H9 (cell line): ENCODE data around the gene TCF4. TPM values are rescaled to one million over a fixed set of nuclear protein-coding genes. Genes with fewer than 3 reads are reported as not detected.

Experiments
- DNase-seq: peaks from one replicate; pipeline ENCODE4 v3.0.0-alpha.2; 2017
- H2AFZ ChIP-seq: one replicate; pipeline ENCODE4 v1.6.1; 2013; ENCODE audit warnings: mild to moderate bottlenecking, low read length, control low read depth, moderate library complexity
- H2AK5ac ChIP-seq: 2 replicates; pipeline ENCODE4 v1.6.1; 2013; ENCODE audit warnings: low read length, control low read depth, mixed read lengths; ENCODE audit not compliant: insufficient read length
- H2BK120ac ChIP-seq: one replicate; pipeline ENCODE4 v1.6.1; 2013; ENCODE audit warnings: low read depth, mild to moderate bottlenecking, low read length, control low read depth, inconsistent platforms; ENCODE audit not compliant: poor library complexity, severe bottlenecking
- H2BK12ac ChIP-seq: 2 replicates; pipeline ENCODE4 v1.6.1; 2013; ENCODE audit warnings: low read length, control low read depth, mixed read lengths, low read depth; ENCODE audit not compliant: insufficient read length
- H2BK15ac ChIP-seq: 2 replicates; pipeline ENCODE4 v1.6.1; 2013; ENCODE audit warnings: low read depth, low read length, control low read depth
- H2BK20ac ChIP-seq: one replicate; pipeline ENCODE4 v1.6.1; 2013; ENCODE audit warnings: low read depth, mild to moderate bottlenecking, low read length, control low read depth, inconsistent platforms; ENCODE audit not compliant: poor library complexity, severe bottlenecking
- H2BK5ac ChIP-seq: 2 replicates; pipeline ENCODE4 v1.6.1; 2013; ENCODE audit warnings: low read length, control low read depth, mixed read lengths; ENCODE audit not compliant: insufficient read length
- H3K14ac ChIP-seq: 2 replicates; pipeline ENCODE4 v1.6.1; 2013; ENCODE audit warnings: low read length, control low read depth; ENCODE audit not compliant: insufficient read depth
- H3K18ac ChIP-seq: 2 replicates; pipeline ENCODE4 v1.6.1; 2013; ENCODE audit warnings: low read depth, mild to moderate bottlenecking, mixed read lengths, low read length, control low read depth; ENCODE audit not compliant: insufficient read length
- H3K23ac ChIP-seq: 2 replicates; pipeline ENCODE4 v1.6.1; 2013; ENCODE audit warnings: low read length, control low read depth, mixed read lengths, low read depth; ENCODE audit not compliant: insufficient read length
- H3K23me2 ChIP-seq: 2 replicates; pipeline ENCODE4 v1.6.1; 2013; ENCODE audit warnings: low read depth, mild to moderate bottlenecking, mixed read lengths, low read length, control low read depth; ENCODE audit not compliant: insufficient read length, poor library complexity, severe bottlenecking
- H3K27ac ChIP-seq: 2 replicates; pipeline ENCODE4 v1.5.1; 2013; ENCODE audit warnings: low read length, control low read depth, mixed read lengths, low read depth; ENCODE audit not compliant: insufficient read length
- H3K27me3 ChIP-seq: 2 replicates; pipeline ENCODE4 v1.6.1; 2013; ENCODE audit warnings: low read length, control low read depth, inconsistent platforms; ENCODE audit not compliant: insufficient read depth
- H3K4ac ChIP-seq: 2 replicates; pipeline ENCODE4 v1.6.1; 2013; ENCODE audit warnings: low read depth, mild to moderate bottlenecking, control low read depth, inconsistent platforms, low read length, moderate library complexity
- H3K4me1 ChIP-seq: 2 replicates; pipeline ENCODE4 v1.6.1; 2013; ENCODE audit warnings: low read length, control low read depth, inconsistent platforms; ENCODE audit not compliant: insufficient read depth
- H3K4me2 ChIP-seq: 2 replicates; pipeline ENCODE4 v1.6.1; 2013; ENCODE audit warnings: low read length, control low read depth, mixed read lengths; ENCODE audit not compliant: insufficient read length, insufficient read depth
- H3K56ac ChIP-seq: 2 replicates; pipeline ENCODE4 v1.6.1; 2013; ENCODE audit warnings: low read depth, mild to moderate bottlenecking, mixed read lengths, low read length, control low read depth; ENCODE audit not compliant: insufficient read length
- H3K79me1 ChIP-seq: 2 replicates; pipeline ENCODE4 v1.6.1; 2013; ENCODE audit warnings: low read depth, mild to moderate bottlenecking, moderate library complexity, low read length, control low read depth, inconsistent platforms; ENCODE audit not compliant: insufficient read depth, poor library complexity, severe bottlenecking
- H3K79me2 ChIP-seq: 2 replicates; pipeline ENCODE4 v1.6.1; 2013; ENCODE audit warnings: low read length, control low read depth, inconsistent platforms; ENCODE audit not compliant: insufficient read depth
- H3K9ac ChIP-seq: 2 replicates; pipeline ENCODE4 v1.6.1; 2013; ENCODE audit warnings: low read length, control low read depth, mixed read lengths; ENCODE audit not compliant: insufficient read length; ENCODE audit errors: extremely low read depth
- H3K9me3 ChIP-seq: one replicate; pipeline ENCODE4 v1.6.1; 2013; ENCODE audit warnings: low read depth, low read length, inconsistent platforms; ENCODE audit not compliant: control insufficient read depth
- H3T11ph ChIP-seq: one replicate; pipeline ENCODE4 v1.6.1; 2013; ENCODE audit warnings: mild to moderate bottlenecking, low read length, control low read depth, inconsistent platforms
- H4K20me1 ChIP-seq: one replicate; pipeline ENCODE4 v1.6.1; 2013; ENCODE audit not compliant: control insufficient read depth, insufficient read length, insufficient read depth
- H4K5ac ChIP-seq: 2 replicates; pipeline ENCODE4 v1.6.1; 2013; ENCODE audit warnings: low read depth, mild to moderate bottlenecking, mixed read lengths, low read length, control low read depth; ENCODE audit not compliant: insufficient read length
- H4K8ac ChIP-seq: replicated peaks from 2 replicates; pipeline ENCODE4 v1.6.1; 2013; ENCODE audit warnings: low read length, control low read depth, mixed read lengths, low read depth; ENCODE audit not compliant: insufficient read length
- H4K91ac ChIP-seq: 2 replicates; pipeline ENCODE4 v1.6.1; 2013; ENCODE audit warnings: low read depth, mild to moderate bottlenecking, moderate library complexity, mixed read lengths, low read length, control low read depth; ENCODE audit not compliant: insufficient read length
- H3K27ac Mint-ChIP-seq, 3 experiments: 2 replicates in 2 of 3; 3 replicates in 1 of 3; pipeline ENCODE4 v1.8.0; 2020 to 2021; ENCODE audit warnings: mixed read lengths in 3 of 3, mild to moderate bottlenecking in 1 of 3, moderate library complexity in 1 of 3
- H3K27me3 Mint-ChIP-seq: 2 replicates; pipeline ENCODE4 v1.8.0; 2021; ENCODE audit warnings: low read depth, mild to moderate bottlenecking, moderate library complexity, mixed read lengths
- H3K36me3 Mint-ChIP-seq, 3 experiments: 2 replicates in 2 of 3; 3 replicates in 1 of 3; pipeline ENCODE4 v1.8.0; 2020 to 2021; ENCODE audit warnings: low read depth in 3 of 3, mixed read lengths in 3 of 3; ENCODE audit not compliant: insufficient read depth in 1 of 3
- H3K4me1 Mint-ChIP-seq, 2 experiments: 2 replicates each; pipeline ENCODE4 v1.8.0; 2020; ENCODE audit warnings: mixed read lengths in 2 of 2
- H3K4me3 Mint-ChIP-seq, 2 experiments: 2 replicates in 1 of 2; 3 replicates in 1 of 2; pipeline ENCODE4 v1.8.0; 2020 to 2021; ENCODE audit warnings: mild to moderate bottlenecking in 2 of 2, mixed read lengths in 2 of 2, moderate library complexity in 1 of 2
- H3K9me3 Mint-ChIP-seq, 2 experiments: 2 replicates in 1 of 2; 3 replicates in 1 of 2; pipeline ENCODE4 v1.8.0; 2020; ENCODE audit warnings: mild to moderate bottlenecking in 2 of 2, mixed read lengths in 2 of 2, moderate library complexity in 1 of 2
- WGBS: extraction: QIAGEN DNeasy Blood & Tissue Kit; methylation state at CpG from one replicate; pipeline ENCODE4 v1.1.7; 2013; ENCODE audit warnings: missing lambda C conversion rate, low lambda C conversion rate, mixed read lengths; ENCODE audit not compliant: insufficient read length; ENCODE audit errors: extremely low coverage; 5-methylcytosine and 5-hydroxymethylcytosine counted together
- total RNA-seq: library from RNA; stranded (reverse); gene quantifications from 2 replicates; pipeline ENCODE4 v1.2.1, GENCODE V29; 2021
- TF ChIP-seq, protein P1 (sequence below): fragments of 200-600 bp; sonication (generic); conservative IDR thresholded peaks from 3 replicates; pipeline ENCODE4 v1.8.0; 2021; ENCODE audit warnings: antibody characterized with exemption, mild to moderate bottlenecking

Gene TCF4
- total RNA-seq, 1 experiment from 2014 or later = 99.4 TPM

GRCh38 chr18:55362303-55362702 is 225.7 kb downstream of the TCF4 start:
- Histone ChIP-seq H2BK120ac (no peak overlapping the region), H3K23me2 (no peaks in the 10 kb centered on the region), H3T11ph (no peak overlapping the region), H3K9ac (no peak overlapping the region), H4K20me1 (no peaks in the 10 kb centered on the region), H3K23ac (no peak overlapping the region), H2BK12ac (no peak overlapping the region), H3K79me2 (no peaks in the 10 kb centered on the region), H2AFZ (no peak overlapping the region), H3K4me2 (no peak overlapping the region), H4K5ac (no peak overlapping the region), H3K4me1 (peaks cover 6% of the 10 kb centered on the region; the same call in 1 of the 2 replicates), H4K8ac (no peak overlapping the region), H2BK5ac (no peak overlapping the region), H2BK20ac (no peak overlapping the region), H2BK15ac (no peak overlapping the region), H3K56ac (no peak overlapping the region), H3K9me3 (no peaks in the 10 kb centered on the region), H4K91ac (no peak overlapping the region), H3K14ac (no peak overlapping the region), H3K79me1 (peaks cover 3% of the 10 kb centered on the region), H2AK5ac (no peak overlapping the region), H3K27me3 (no peaks in the 10 kb centered on the region), H3K4ac (no peak overlapping the region), H3K27ac (no peak overlapping the region), H3K18ac (no peak overlapping the region)
- Mint-ChIP-seq H3K36me3 (peaks cover 0 to 10% (median 3%) of the 10 kb centered on the region in 3 experiments; a peak in 3 of 7 replicates), H3K27ac (peak overlapping the region in 2 of 3 experiments; percentile 80; a peak in 4 of 7 replicates), H3K4me1 (peaks cover 13 to 33% of the 10 kb centered on the region in 2 experiments), H3K9me3 (no peaks in the 10 kb centered on the region), H3K4me3 (no peak overlapping the region), H3K27me3 (no peaks in the 10 kb centered on the region)
- TF ChIP-seq, protein P1, sequence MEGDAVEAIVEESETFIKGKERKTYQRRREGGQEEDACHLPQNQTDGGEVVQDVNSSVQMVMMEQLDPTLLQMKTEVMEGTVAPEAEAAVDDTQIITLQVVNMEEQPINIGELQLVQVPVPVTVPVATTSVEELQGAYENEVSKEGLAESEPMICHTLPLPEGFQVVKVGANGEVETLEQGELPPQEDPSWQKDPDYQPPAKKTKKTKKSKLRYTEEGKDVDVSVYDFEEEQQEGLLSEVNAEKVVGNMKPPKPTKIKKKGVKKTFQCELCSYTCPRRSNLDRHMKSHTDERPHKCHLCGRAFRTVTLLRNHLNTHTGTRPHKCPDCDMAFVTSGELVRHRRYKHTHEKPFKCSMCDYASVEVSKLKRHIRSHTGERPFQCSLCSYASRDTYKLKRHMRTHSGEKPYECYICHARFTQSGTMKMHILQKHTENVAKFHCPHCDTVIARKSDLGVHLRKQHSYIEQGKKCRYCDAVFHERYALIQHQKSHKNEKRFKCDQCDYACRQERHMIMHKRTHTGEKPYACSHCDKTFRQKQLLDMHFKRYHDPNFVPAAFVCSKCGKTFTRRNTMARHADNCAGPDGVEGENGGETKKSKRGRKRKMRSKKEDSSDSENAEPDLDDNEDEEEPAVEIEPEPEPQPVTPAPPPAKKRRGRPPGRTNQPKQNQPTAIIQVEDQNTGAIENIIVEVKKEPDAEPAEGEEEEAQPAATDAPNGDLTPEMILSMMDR = no peak
- WGBS = no CpG with 5 or more reads among the region's 3 CpGs
- DNase-seq = no peak
